Right hindlimb (tissue), 1 donor: Measurements from ENCODE around the gene TARS2.
A peak's percentile ranks its signal among the peaks of the same experiment; 100 is the strongest.

ENCODE experiments used
- DNase-seq: peaks from one replicate; pipeline ENCODE4 v3.0.0-alpha.2; 2018

TARS2 gene

DNA sequence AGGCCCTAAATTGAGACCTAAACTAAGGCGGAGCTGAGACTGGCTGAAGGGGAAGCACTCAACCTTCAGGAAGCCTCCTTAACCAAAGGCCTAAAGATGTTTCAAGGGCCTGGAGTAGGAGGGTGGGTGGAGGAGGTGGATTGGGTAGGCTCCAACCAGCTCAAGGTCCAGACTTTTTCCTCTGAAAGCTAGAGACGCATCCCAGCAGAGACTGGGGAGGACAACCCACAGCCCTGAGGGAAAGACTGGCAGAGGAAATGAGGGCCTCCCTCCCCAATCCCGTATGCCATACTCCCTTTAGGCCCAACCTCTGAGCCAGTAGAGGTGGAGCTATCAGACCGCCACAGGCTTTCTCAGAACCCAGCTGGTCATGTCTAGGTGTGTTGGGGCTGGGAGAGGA, 21.8 kb downstream of the TARS2 start:
- no peak for DNase-seq

- DNase-seq = no peak
These were observed 24.3 kb downstream of the TARS2 start for GRCh38 chr1:150511551-150511950.

- DNase-seq = no peak
These were observed 24.9 kb downstream of the TARS2 start for GRCh38 chr1:150511985-150512660.

GRCh38 chr1:150512846-150513245, 25.6 kb downstream of the TARS2 start:
- no peak for DNase-seq

GRCh38 chr1:150513351-150513791, 26.2 kb downstream of the TARS2 start:
- DNase-seq = no peak

DNA sequence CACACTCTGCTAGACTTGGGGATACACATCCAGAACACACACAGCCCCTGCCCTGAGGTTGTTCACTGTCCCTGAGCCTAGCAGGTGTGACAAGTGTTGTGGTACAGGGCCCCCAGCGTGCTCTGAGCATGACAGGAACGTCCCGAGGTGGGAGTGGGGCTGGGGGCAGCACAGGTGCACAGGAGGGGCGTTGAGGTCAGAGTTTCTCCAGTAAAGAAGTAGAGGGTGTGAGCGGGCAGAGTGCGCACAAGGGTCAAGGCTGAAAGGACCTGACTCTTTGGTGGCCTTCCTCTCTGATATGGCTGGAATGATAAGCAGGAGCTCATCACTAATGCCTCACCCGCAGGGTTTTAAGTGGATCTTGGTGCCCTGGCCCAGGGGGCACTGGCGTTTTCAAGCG, 27.0 kb downstream of the TARS2 start:
- no peak for DNase-seq

GRCh38 chr1:150514913-150515327, 27.7 kb downstream of the TARS2 start:
- no peak for DNase-seq

DNA sequence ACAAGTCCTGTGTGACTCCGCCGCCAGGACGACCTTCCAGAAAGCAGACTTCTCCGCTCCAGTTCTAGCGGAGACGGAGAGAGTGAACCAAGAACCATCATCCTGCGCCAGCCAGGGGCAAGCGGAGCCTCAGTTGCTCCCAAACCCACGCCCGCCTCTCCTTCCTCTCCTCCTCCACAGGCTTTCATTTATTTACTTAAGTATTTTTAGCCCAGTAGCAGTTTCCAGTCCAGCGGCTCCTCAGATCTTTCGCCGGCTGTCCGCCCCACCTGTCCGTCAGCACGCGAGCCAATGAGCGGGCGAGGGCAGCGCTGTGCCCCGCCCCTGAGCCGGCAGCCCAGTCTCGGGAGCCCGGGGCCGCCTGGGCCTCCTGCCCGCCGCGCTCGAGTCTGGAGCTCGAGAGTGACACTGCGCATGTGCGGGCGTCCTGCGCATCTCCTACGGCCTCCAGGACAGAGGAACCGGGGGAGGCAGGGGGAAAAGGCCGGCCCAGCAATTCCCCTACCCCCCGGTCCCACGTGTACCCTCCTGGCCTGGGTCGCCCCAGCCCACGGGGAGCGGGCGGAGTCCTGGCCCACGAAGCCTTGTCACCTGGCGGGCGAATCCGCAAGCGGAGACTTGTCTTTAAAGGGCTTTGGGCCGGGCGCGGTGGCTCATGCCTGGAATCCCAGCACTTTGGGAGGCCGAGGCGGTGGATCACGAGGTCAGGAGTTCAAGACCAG, 28.3 kb downstream of the TARS2 start, which contains the start of gene FALEC:
FALEC (plus strand) TSS at position 425 of the 722 bp plus-strand sequence.
- peak; percentile 98 for DNase-seq

DNA sequence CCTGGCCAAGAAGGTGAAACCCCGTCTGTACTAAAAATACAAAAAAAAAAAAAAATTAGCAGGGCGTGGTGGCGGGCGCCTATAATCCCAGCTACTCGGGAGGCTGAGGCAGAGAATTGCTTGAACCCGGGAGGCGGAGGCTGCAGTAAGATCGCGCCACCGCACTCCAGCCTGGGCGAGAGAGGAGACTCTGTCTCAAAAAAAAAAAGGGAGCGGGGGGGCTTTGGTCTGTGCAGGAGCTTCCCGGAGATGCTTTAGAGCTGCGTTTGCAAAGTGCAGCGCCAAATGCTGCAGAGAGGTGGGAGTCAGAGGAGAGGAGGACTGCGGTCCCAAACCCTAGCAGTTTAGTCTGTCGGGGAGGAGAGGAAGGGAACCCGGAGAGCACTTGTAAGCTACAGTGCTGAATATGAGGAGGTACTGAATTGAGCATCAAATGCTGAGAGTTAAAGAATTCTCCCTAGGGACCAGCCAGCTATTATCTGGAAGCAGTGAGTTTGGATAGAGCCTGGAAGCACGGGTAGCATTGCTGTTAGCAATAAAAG, 28.9 kb downstream of the TARS2 start:
- no peak for DNase-seq

DNA sequence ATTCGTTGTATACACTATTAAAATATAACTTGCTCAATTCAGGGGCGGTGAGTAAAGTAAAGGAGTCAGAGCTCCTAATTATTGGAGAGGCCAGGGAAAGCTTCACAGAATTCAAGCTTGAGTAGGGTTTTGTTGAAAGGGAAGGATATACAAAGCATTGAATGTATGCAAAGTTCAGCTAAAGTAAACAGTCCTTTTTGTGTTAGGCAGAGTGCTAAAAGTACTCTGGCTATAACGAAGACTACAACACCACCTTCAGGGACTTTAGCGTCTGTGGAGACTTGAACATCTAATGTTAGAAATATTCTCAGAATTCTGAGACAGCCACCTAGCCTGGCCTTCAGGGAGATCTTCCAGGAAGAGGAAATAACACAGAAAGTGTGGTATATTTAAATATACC, 29.4 kb downstream of the TARS2 start:
- DNase-seq = no peak

DNA sequence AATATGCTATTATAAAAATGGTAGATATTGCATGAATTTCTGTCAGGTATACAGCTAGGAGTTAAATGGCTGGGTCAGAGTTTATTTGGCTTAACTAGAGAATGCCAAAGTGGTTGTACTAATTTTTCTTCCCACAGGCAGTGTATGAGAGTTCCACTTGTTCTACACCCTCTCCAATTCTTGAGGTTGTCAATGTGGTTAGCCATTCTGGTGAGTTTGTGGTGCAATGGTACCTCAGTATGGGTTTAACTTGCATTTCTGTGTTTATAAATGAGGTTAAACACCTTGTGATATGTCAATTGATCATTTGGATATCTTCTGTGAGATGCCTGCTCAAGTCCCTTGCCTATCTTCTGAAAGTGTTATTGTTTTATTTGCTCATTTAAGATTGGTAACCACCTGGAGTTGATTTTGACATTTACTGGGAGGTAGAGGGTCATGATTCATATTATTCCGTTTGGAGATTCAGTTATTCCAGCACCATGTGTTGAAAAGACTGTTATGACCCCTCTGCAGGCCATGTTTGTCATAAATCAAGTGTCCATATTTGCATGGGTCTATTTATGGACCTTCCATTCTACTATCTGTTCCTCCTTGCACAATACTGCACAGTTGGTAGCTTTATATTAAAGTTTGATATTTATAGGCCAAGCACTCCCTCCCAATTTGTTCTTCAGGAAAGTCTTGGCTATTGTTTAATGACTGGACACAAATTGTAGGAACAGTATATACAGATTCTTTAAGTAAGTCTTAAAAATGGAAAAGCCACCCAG, 34.2 kb downstream of the TARS2 start:
- no peak for DNase-seq

GRCh38 chr1:150525348-150525747, 38.1 kb downstream of the TARS2 start:
- no peak for DNase-seq

GRCh38 chr1:150528196-150528595, 41.0 kb downstream of the TARS2 start:
- DNase-seq = no peak

GRCh38 chr1:150529017-150529416, 41.8 kb downstream of the TARS2 start:
- no peak for DNase-seq

DNA sequence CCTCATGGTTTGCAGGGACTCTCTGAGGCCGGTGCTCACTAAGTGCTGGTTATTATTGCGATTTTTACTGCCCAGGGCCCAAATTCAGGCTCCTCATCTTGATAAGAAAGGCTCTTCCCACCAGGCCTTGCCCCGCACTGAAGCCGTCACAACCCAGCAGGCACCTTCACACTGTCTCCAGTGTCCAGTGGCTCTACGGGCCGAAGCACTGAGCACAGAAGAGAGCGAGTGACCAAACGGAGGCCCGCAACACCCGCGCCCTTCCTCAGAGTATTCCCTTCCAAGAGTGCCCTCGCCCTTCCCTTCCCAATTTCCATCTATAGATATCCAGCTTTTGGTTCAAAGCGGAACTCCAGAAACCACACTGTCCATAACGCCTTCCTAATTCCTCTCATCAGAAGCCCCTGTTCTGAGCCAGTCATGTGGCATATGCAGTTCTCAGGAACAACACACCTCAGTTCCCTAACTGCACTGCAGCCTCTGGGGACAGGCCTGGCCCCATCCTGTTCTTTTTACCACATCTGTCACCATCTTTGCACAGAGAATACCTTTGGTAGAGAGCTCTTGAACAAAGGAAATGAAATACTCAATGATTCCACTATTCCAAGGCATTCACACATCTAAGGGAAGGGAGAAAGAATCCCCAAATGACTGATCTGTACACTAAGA, 43.4 kb downstream of the TARS2 start:
- no peak for DNase-seq

- no peak for DNase-seq
These were observed 45.6 kb downstream of the TARS2 start for GRCh38 chr1:150532860-150533259.

DNA sequence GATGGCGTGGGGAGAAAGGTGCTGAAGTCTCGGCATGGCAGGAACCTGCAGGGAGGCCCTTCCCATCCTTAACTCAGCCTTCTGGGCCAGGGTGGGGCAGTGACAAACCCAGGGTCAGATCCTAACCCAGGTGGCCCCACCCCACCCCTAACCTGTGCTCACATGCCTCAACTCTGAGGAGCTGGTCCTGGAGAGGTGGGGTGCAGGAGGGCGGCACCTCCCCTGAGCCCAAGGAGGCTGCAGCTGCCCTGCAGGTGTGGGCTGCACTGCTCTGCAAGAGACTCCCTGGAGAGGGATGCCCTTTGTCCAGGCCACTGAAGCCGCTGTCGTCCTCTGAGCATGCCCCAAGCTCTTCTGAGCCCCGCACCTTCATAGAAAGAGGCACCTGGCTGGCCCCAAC, 46.8 kb downstream of the TARS2 start:
- DNase-seq = no peak

DNA sequence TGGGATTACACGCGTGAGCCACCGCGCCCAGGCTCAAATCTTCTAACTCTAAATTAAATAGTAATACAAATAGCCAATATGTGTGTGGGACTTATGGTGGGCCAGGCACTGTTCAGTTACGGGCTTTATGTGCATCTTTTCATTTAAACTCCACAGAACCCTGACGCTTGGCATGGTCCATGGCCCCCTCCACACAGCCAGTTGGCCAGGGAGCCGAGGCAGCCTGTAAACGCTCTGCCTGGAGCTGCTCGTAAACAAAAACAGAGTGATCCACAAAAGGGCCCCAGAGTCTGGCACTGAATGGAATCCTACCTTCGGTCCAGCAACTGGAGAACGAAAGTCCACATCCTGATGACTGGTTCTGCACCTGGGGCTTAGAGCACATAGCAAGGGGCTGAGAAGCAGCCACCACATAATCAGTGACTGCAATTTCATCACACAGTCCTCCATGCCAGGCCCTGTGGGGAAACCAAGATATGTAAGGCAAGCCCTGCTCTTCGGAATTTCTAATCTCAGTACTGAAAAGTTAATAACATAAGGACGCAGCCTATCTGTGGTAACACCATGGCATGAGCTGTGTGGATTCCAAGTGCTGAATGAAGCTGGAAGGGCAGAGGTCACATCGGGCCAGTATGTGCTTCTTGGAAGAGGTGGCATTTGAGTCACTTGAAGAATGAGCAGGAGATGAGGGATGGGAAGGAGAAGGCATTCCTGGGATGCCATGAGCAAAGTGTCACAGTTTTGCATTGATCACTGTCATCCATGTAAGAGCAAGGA, 48.5 kb downstream of the TARS2 start:
- DNase-seq = no peak

GRCh38 chr1:150536836-150537731, 49.9 kb downstream of the TARS2 start:
- DNase-seq = no peak

DNA sequence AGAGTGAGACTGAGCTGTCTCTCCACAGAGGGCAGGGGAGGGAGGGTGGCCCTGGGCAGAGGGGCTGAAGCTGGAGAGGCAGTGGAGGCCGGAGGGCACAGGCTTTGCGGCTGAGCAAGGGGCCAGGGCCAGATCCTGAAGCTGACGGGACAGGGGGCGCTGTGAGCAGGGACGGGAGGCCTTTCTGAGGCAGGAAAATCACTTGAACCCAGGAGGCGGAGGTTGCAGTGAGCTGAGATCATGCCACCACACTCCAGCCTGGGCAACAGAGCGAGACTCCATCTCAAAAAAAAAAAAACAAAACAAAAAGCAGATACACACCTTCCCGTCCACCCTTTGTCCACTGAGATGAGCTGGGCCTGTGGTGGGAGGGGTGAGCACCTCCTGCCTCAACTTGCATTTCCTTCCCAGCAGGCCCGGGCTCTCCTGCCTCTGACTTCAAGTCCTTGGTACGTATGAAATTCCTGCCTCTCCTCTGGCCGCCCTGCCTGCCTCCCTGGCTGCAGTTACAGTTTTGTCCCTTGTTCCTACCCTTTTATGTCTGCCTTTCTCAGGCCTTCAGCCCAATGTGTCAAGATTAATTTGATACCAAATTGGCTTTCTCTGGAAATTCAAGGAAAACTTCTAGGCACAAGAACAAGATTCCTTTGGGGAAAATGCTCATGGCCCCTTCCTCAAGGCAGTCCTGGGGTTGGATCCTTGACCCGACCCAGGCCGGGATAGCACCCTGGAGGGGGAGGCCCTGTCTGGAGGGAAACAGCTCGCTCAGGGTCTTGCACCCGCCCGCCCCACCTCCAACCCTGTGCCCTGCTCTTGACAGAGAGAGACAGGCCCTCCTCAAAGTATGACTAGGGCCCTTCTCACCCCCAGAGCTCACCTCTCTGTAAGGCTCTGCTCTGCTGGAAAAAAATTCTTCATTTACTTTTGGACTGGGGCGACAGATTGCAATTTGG, 50.8 kb downstream of the TARS2 start:
- DNase-seq = no peak
